Sigmoid colon (tissue), 7 donors: Measurements from ENCODE around the gene LAMC1. TPM values are rescaled to one million over a fixed set of nuclear protein-coding genes. Genes with fewer than 3 reads are reported as not detected.
"Not testable (repeated sequence)": the region's sequence is repeated elsewhere in the genome, so short reads cannot be mapped to it uniquely, and the experiment has no call there.

Experiments used
- DNase-seq: peaks from one replicate; pipeline ENCODE4 v3.0.0-alpha.2; 2019
- H3K27ac ChIP-seq, 4 donors: fragments of 200-600 bp; sonication (generic); one replicate each; pipeline ENCODE4 v1.5.1; 2016 to 2019; ENCODE audit warnings: mild to moderate bottlenecking in 1 of 4
- H3K27me3 ChIP-seq, 3 donors: fragments of 200-600 bp; sonication (generic); one replicate each; pipeline ENCODE4 v1.5.1; 2019; ENCODE audit warnings: mild to moderate bottlenecking in 1 of 3
- H3K36me3 ChIP-seq, 4 donors: fragments of 200-600 bp; sonication (generic); one replicate each; pipeline ENCODE4 v1.5.1; 2016 to 2019
- H3K4me1 ChIP-seq, 4 donors: fragments of 200-600 bp; sonication (generic); one replicate each; pipeline ENCODE4 v1.5.1; 2017 to 2019
- H3K4me3 ChIP-seq, 4 donors: fragments of 200-600 bp; sonication (generic); one replicate each; pipeline ENCODE4 v1.5.1; 2017 to 2019; ENCODE audit warnings: mild to moderate bottlenecking in 2 of 4, moderate library complexity in 1 of 4
- H3K9me3 ChIP-seq, 4 donors: fragments of 200-600 bp in 3 of 4; sonication (generic) in 3 of 4; one replicate each; pipeline versions ENCODE4 v1.5.1 to v1.6.1; 2013 to 2019
- EP300 ChIP-seq, 4 donors: sonication (generic); formaldehyde crosslinking; IDR thresholded peaks; one replicate each; pipeline ENCODE4 v1.6.1; 2017; ENCODE audit warnings: antibody characterized with exemption in 4 of 4
- POLR2A ChIP-seq, 2 donors: fragments of 450-650 bp; IDR thresholded peaks; one replicate each; pipeline ENCODE4 v1.6.1; 2016; ENCODE audit warnings: antibody characterized with exemption in 2 of 2, mild to moderate bottlenecking in 2 of 2, moderate library complexity in 2 of 2
- POLR2AphosphoS5 ChIP-seq, 4 donors: sonication (generic); formaldehyde crosslinking; IDR thresholded peaks; one replicate each; pipeline ENCODE4 v1.6.1; 2017; ENCODE audit warnings: antibody characterized with exemption in 4 of 4
- WGBS, 2 donors: extraction: QIAGEN DNeasy Blood & Tissue Kit; methylation state at CpG; one replicate each; pipeline ENCODE4 v1.1.7; 2013; 5-methylcytosine and 5-hydroxymethylcytosine counted together
- intact Hi-C: fragments of 100-400 bp; cut with DNase I; formaldehyde crosslinking; loops from one replicate; pipeline ENCODE4 v1.15.1; 2023
- polyA plus RNA-seq, 3 donors: library from polyadenylated mRNA; stranded (reverse); fragments of 200-250 nt; gene quantifications; one replicate each; pipeline ENCODE4 v1.2.3, GENCODE V29; 2013
- total RNA-seq, 4 donors: library from RNA; depleted of rRNA; stranded (reverse); fragments of >200 nt; gene quantifications; one replicate each; pipeline ENCODE4 v1.1.0, GENCODE V29; 2016
- TF ChIP-seq, protein P1 (sequence below), 4 experiments: fragments of 450-650 bp in 3 of 4; fragments of 200-600 bp in 1 of 4; IDR thresholded peaks; one replicate each; pipeline ENCODE4 v1.5.1; 2016 to 2019; ENCODE audit warnings: antibody characterized with exemption in 4 of 4, mild to moderate bottlenecking in 3 of 4, moderate library complexity in 2 of 4
- donor health status: healthy with polysubstance abuse.
- donor health status: Bipolar disorder and iron deficiency.
- donor health status: healthy.

LAMC1 gene
- total and polyA plus RNA-seq, 7 donors: 3.5 to 542 (median 269) TPM

DNA sequence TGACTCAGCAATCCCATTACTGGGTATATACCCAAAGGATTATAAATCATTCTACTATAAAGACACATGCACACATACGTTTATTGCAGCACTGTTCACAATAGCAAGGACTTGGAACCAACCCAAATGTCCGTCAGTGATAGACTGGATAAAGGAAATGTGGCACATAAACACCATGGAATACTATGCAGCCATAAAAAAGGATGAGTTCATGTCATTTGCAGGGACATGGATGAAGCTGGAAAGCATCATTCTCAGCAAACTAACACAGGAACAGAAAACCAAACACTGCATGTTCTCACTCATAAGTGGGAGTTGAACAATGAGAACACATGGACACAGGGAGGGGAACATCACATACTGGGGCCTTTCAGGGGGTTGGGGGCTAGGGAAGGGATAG is 43.2 kb downstream of the LAMC1 start:
- peaks cover 0 to 53% (median 40%) of the 10 kb centered on the region in 4 donors for H3K4me1 ChIP-seq
- intact Hi-C loops, H3K4me3 ChIP-seq, H3K36me3 ChIP-seq, DNase-seq, H3K27ac ChIP-seq, H3K27me3 ChIP-seq, H3K9me3 ChIP-seq: not testable (repeated sequence)
- 34 to 69% methylated on average over 2 of the region's 2 CpGs for WGBS, 2 donors
- TF ChIP-seq POLR2AphosphoS5 (IDR thresholded peaks at IDR 0.05): peak in 1 of 4 donors; percentile 10

DNA sequence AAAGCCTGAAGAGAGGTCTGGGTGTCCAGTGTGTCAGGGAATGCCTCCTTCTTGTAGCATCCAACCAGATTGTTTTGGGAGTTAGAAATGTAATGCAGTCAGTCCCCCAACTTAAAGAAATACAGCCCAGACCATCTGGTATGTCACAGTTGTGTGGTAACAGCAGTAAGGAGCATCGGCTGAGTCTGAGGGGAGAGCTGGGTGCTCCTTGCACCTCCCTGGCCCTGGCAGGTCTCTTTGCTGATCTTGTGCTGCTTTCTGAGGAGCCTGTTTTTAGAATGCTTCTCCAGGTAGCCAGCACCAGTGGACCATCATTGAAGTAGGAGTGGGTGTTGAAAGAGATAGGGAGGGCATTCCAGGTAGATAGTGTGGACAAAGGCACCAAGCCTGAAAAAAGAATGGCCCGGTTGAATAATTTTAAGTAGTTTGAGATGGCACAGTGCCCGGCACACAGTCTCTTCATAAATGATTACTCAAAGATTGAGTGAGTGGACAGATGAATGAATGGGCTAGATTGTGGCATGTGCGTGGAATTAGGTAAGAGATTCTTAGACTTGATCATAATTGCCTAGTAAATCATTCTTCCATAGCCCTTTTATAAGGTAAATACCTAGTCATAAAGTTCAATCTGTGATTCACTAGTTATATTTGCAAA is 46.5 kb downstream of the LAMC1 start:
- no peak for TF ChIP-seq POLR2AphosphoS5 (IDR thresholded peaks at IDR 0.05)
- no peak for TF ChIP-seq POLR2A (IDR thresholded peaks at IDR 0.05)
- TF ChIP-seq, protein P1, sequence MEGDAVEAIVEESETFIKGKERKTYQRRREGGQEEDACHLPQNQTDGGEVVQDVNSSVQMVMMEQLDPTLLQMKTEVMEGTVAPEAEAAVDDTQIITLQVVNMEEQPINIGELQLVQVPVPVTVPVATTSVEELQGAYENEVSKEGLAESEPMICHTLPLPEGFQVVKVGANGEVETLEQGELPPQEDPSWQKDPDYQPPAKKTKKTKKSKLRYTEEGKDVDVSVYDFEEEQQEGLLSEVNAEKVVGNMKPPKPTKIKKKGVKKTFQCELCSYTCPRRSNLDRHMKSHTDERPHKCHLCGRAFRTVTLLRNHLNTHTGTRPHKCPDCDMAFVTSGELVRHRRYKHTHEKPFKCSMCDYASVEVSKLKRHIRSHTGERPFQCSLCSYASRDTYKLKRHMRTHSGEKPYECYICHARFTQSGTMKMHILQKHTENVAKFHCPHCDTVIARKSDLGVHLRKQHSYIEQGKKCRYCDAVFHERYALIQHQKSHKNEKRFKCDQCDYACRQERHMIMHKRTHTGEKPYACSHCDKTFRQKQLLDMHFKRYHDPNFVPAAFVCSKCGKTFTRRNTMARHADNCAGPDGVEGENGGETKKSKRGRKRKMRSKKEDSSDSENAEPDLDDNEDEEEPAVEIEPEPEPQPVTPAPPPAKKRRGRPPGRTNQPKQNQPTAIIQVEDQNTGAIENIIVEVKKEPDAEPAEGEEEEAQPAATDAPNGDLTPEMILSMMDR (IDR thresholded peaks at IDR 0.05): no peak
- no peak for TF ChIP-seq EP300 (IDR thresholded peaks at IDR 0.05)
- H3K27me3 ChIP-seq: no peaks in the 10 kb centered on the region
- peak overlapping the region in 2 of 4 donors; percentile 75 to 77 for H3K27ac ChIP-seq
- no peak for DNase-seq
- WGBS, 2 donors: 21 to 67% methylated on average over 4 of the region's 4 CpGs
- no peaks in the 10 kb centered on the region for H3K9me3 ChIP-seq
- no peaks in the 10 kb centered on the region for H3K36me3 ChIP-seq
- H3K4me1 ChIP-seq: peaks cover 0 to 63% (median 58%) of the 10 kb centered on the region in 4 donors
- no peak overlapping the region for H3K4me3 ChIP-seq
- intact Hi-C loops: no loop called here

DNA sequence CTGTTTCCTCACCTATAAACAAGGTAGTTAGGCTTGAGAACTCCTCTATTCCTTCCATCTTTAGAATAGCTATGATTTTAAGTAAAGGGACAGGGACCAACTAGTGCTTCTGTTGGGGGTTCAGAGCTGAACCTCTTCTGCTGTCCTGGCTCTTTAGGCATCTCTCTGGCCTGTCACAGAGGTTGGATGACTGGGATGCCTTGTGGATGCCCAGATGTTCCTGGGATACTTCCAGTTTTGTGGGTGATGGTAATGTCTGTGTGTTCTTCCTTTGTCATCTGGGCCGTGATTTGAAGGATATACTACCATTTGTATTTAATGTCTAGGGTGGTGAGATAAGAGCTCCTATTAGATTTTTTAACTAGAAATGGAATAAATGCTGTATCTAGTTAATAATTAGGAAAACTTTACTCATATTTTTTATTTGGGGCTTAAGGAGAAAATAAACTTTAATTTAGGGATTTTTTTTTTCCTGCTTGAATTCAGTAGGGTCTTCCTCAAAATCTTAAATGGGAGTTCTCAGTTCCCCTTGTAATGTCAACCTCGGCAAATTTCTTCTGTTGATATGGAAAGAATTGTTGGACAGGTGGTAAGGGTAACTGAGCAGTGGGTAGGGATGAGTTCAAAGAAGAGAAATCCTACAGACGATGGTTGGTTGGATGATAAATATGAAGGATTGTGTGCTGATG is 47.2 kb downstream of the LAMC1 start:
- Histone ChIP-seq H3K4me3 (no peak overlapping the region), H3K4me1 (peaks cover 0 to 69% (median 65%) of the 10 kb centered on the region in 4 donors), H3K27ac (peak overlapping the region in 2 of 4 donors; percentile 75 to 77), H3K36me3 (no peaks in the 10 kb centered on the region), H3K9me3 (no peaks in the 10 kb centered on the region), H3K27me3 (no peaks in the 10 kb centered on the region)
- TF ChIP-seq, protein P1 (IDR thresholded peaks at IDR 0.05): no peak
- TF ChIP-seq POLR2A (IDR thresholded peaks at IDR 0.05): no peak
- no peak for TF ChIP-seq POLR2AphosphoS5 (IDR thresholded peaks at IDR 0.05)
- TF ChIP-seq EP300 (IDR thresholded peaks at IDR 0.05): no peak
- WGBS, 2 donors: 64 to 80% methylated on average over 3 of the region's 3 CpGs
- intact Hi-C loops: no loop called here
- DNase-seq: no peak

DNA sequence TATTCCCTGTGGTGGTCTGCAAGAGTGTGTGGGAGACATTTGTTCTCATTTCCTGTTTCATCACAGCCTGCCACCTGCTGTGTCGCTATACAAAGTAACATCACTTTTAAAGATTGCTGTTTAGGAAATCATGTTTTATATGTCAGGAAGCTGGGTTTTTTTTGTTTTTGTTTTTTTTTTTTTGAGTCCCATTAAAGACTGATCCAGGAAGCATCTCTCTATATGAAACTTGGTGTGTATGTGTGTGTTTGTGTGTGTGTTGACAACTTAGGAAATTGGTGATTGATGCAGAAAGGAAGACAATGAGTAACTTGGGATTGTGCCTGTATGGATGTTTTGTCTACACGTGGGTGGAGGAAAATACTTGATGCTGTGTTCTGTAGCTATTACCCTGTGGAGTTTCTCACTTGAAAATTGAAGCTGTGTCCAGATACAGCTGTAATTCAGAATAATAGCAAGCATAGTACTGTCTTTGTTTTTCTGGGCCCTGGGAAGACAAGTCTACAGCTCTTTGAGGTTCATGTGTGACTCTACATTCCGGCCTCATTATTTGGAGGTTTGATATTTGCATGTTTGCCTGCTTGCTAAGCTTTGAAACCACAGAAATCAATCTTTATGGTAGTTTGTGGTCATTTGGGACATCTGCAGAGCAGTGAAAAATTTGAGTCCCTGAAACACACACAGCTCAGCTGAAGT is 47.9 kb downstream of the LAMC1 start:
- Histone ChIP-seq H3K4me1 (peaks cover 0 to 76% (median 72%) of the 10 kb centered on the region in 4 donors), H3K27ac (peak overlapping the region in 3 of 4 donors; percentile 39 to 77 (median 75)), H3K27me3 (no peaks in the 10 kb centered on the region), H3K36me3 (no peaks in the 10 kb centered on the region), H3K4me3 (no peak overlapping the region), H3K9me3 (no peaks in the 10 kb centered on the region)
- TF ChIP-seq POLR2AphosphoS5 (IDR thresholded peaks at IDR 0.05): no peak
- TF ChIP-seq, protein P1 (IDR thresholded peaks at IDR 0.05): no peak
- TF ChIP-seq POLR2A (IDR thresholded peaks at IDR 0.05): no peak
- no peak for TF ChIP-seq EP300 (IDR thresholded peaks at IDR 0.05)
- no peak for DNase-seq
- intact Hi-C loops: no loop called here
- 35 to 53% methylated on average over 3 of the region's 3 CpGs for WGBS, 2 donors

DNA sequence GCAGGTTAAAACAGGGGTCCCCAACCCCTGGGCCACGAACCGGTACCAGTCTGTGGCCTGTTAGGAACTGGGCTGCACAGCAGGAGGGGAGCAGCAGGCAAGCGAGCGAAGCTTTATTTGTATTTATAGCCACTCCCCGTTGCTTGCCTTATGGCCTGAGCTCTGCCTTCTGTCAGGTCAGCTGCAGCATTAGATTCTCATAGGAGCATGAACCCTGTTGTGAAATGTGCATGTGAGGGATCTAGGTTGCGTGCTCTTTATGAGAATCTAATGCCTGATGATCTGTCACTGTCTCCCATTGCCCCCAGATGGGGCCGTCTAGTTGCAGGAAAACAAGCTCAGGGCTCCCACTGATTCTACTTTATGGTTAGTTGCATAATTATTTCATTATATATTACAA is 49.4 kb downstream of the LAMC1 start:
- H3K4me3 ChIP-seq, DNase-seq, H3K27me3 ChIP-seq, H3K9me3 ChIP-seq, intact Hi-C loops, H3K36me3 ChIP-seq: not testable (repeated sequence)
- peak in 3 of 4 donors; percentile 32 to 50 (median 44) for TF ChIP-seq POLR2AphosphoS5 (IDR thresholded peaks at IDR 0.05)
- peaks cover 0 to 92% (median 87%) of the 10 kb centered on the region in 4 donors for H3K4me1 ChIP-seq
- H3K27ac ChIP-seq: peak overlapping the region in 3 of 4 donors; percentile 63 to 77 (median 75)
- WGBS, 2 donors: 79% methylated on average over 7 of the region's 7 CpGs
